Endothelial cell of umbilical vein (primary cell): ENCODE measurements around the gene PRLHR. TPM values are rescaled to one million over a fixed set of nuclear protein-coding genes. Genes with fewer than 3 reads are reported as not detected.

Source experiments
- BruUV-seq: library from RNA; stranded (reverse); fragments of 400-500 nt; replicated peaks from 2 replicates; lab custom pipeline; 2021; lab: Mats Ljungman, UMichigan
- CTCF ChIA-PET: fragments of 300-600, 350-600 bp; sonication (Branson Sonifier 250); formaldehyde crosslinking; loops from one replicate; lab custom pipeline; 2021; ENCODE audit warnings: antibody characterized with exemption, inconsistent platforms; lab: Charles Lee
- POLR2A ChIA-PET: fragments of 300-600, 350-600 bp; sonication (Branson Sonifier 250); formaldehyde crosslinking; loops from one replicate; lab custom pipeline; 2021; ENCODE audit warnings: antibody characterized with exemption, inconsistent platforms; lab: Charles Lee
- DNase-seq: peaks from one replicate; pipeline ENCODE4 v3.0.0-alpha.2; 2011; ENCODE audit warnings: low read depth, low spot score
- FAIRE-seq: peaks from 2 replicates; lab custom pipeline; 2011; peaks lifted over from hg19 to GRCh38; lab: Jason Lieb, UNC
- H2AFZ ChIP-seq: 2 replicates; pipeline ENCODE4 v1.6.0; 2012; ENCODE audit warnings: low read depth, low read length, control low read depth, inconsistent platforms
- H3K27ac ChIP-seq: 2 replicates; pipeline ENCODE4 v1.5.1; 2011; ENCODE audit warnings: low read depth, mild to moderate bottlenecking, control low read depth, low read length, moderate library complexity; ENCODE audit not compliant: insufficient read depth
- H3K27me3 ChIP-seq, 2 experiments: 2 replicates each; pipeline versions ENCODE4 v1.6.0 to v1.6.1; 2011; ENCODE audit warnings: low read length in 2 of 2, mixed read lengths in 1 of 2; ENCODE audit not compliant: control insufficient read depth in 2 of 2, insufficient read depth in 2 of 2
- H3K36me3 ChIP-seq, 2 experiments: 2 replicates in 1 of 2; 3 replicates in 1 of 2; pipeline ENCODE4 v1.5.1; 2011; ENCODE audit warnings: low read length in 2 of 2, mild to moderate bottlenecking in 1 of 2, moderate library complexity in 1 of 2; ENCODE audit not compliant: control insufficient read depth in 2 of 2, insufficient read depth in 2 of 2; ENCODE audit errors: extremely low read depth in 1 of 2
- H3K4me1 ChIP-seq: 3 replicates; pipeline ENCODE4 v1.5.1; 2011; ENCODE audit warnings: mild to moderate bottlenecking, low read length; ENCODE audit not compliant: control insufficient read depth, insufficient read depth; ENCODE audit errors: extremely low read depth
- H3K4me2 ChIP-seq: 2 replicates; pipeline ENCODE4 v1.6.1; 2011; ENCODE audit warnings: low read length, control low read depth, mixed read lengths; ENCODE audit not compliant: insufficient read depth
- H3K4me3 ChIP-seq, 3 experiments: fragments of 200-600 bp in 1 of 3; sonication (generic), shearing (Covaris generic) in 1 of 3; replicated peaks in 1 of 3; 2 replicates each; pipeline ENCODE4 v1.5.1; 2011 to 2016; ENCODE audit warnings: control low read depth in 3 of 3, low read length in 3 of 3, mild to moderate bottlenecking in 2 of 3, inconsistent platforms in 1 of 3, low read depth in 1 of 3, moderate library complexity in 1 of 3; ENCODE audit not compliant: insufficient read depth in 1 of 3
- H3K79me2 ChIP-seq: 2 replicates; pipeline ENCODE4 v1.6.0; 2012; ENCODE audit warnings: low read length, inconsistent platforms; ENCODE audit not compliant: control insufficient read depth, insufficient read depth
- H3K9ac ChIP-seq: replicated peaks from 2 replicates; pipeline ENCODE3; 2011; ENCODE audit warnings: low read length, control low read depth; ENCODE audit not compliant: insufficient read depth; ENCODE audit errors: extremely low read depth
- H3K9me1 ChIP-seq: replicated peaks from 3 replicates; pipeline ENCODE4 v1.6.0; 2011; ENCODE audit warnings: mild to moderate bottlenecking, low read length; ENCODE audit not compliant: control insufficient read depth, insufficient read depth; ENCODE audit errors: extremely low read depth
- H3K9me3 ChIP-seq: replicated peaks from 2 replicates; pipeline ENCODE4 v1.5.1; 2012; ENCODE audit warnings: low read length, inconsistent platforms; ENCODE audit not compliant: control insufficient read depth, insufficient read depth
- H4K20me1 ChIP-seq: replicated peaks from 2 replicates; pipeline ENCODE3; 2011; ENCODE audit warnings: mild to moderate bottlenecking, low read length; ENCODE audit not compliant: control insufficient read depth, insufficient read depth; ENCODE audit errors: extremely low read depth
- EZH2 ChIP-seq: IDR thresholded peaks from 2 replicates; pipeline ENCODE4 v1.6.1; 2012; ENCODE audit warnings: borderline replicate concordance, low read depth, mild to moderate bottlenecking, moderate library complexity, low read length, inconsistent platforms; ENCODE audit not compliant: severe bottlenecking
- FOS ChIP-seq: IDR thresholded peaks from 2 replicates; pipeline ENCODE4 v1.6.1; 2011; ENCODE audit warnings: mild to moderate bottlenecking, low read length, moderate library complexity, borderline replicate concordance; ENCODE audit not compliant: insufficient read depth
- GATA2 ChIP-seq: IDR thresholded peaks from 2 replicates; pipeline ENCODE4 v1.7.0; 2011; ENCODE audit warnings: low read depth, mild to moderate bottlenecking, moderate library complexity, mixed read lengths, low read length; ENCODE audit not compliant: insufficient read length, insufficient read depth
- JUN ChIP-seq: IDR thresholded peaks from 2 replicates; pipeline ENCODE4 v1.6.1; 2011; ENCODE audit warnings: borderline replicate concordance, low read depth; ENCODE audit not compliant: insufficient read length, insufficient read depth
- POLR2A ChIP-seq: IDR thresholded peaks from 2 replicates; pipeline ENCODE4 v1.6.1; 2012; ENCODE audit warnings: low read depth, mild to moderate bottlenecking, control low read depth, low read length
- POLR2AphosphoS5 ChIP-seq: IDR thresholded peaks from 2 replicates; pipeline ENCODE4 v1.6.1; 2012; ENCODE audit warnings: low read depth, mild to moderate bottlenecking, control low read depth, low read length, moderate library complexity; ENCODE audit not compliant: insufficient read depth
- dilution Hi-C: fragments of 300-500 bp; cut with MboI; formaldehyde crosslinking; loops from one replicate; pipeline ENCODE4 v1.15.0; 2019; ENCODE audit warnings: low sequenced_read_pairs; ENCODE audit not compliant: extremely low pct_ligation_motif_present
- intact Hi-C: fragments of 100-400 bp; cut with micrococcal nuclease; formaldehyde crosslinking; loops from one replicate; pipeline ENCODE4 v1.10.0; 2022
- polyA plus RNA-seq, 4 experiments: library from polyadenylated mRNA; depleted of rRNA in 3 of 4; stranded (reverse) in 3 of 4; unstranded in 1 of 4; fragments of >200 nt; gene quantifications; 2 replicates each; pipeline versions ENCODE4 v1.2.1 to v1.2.3, GENCODE V29; 2011 to 2012; ENCODE audit warnings: missing spikeins in 1 of 4
- total RNA-seq: library from RNA; stranded (reverse); gene quantifications from 2 replicates; pipeline ENCODE4 v1.2.3, GENCODE V29; 2021
- TF ChIP-seq, protein P1 (sequence below): IDR thresholded peaks from 2 replicates; pipeline ENCODE4 v1.6.1; 2011; ENCODE audit not compliant: insufficient read depth, insufficient read length
- TF ChIP-seq, protein P2 (sequence below), 2 donors: IDR thresholded peaks; 1 replicate in 1 of 2; 2 replicates in 1 of 2; pipeline ENCODE4 v1.5.1; 2011; ENCODE audit warnings: low read length in 2 of 2, mild to moderate bottlenecking in 2 of 2, moderate library complexity in 2 of 2, control low read depth in 1 of 2, inconsistent platforms in 1 of 2, low read depth in 1 of 2; ENCODE audit not compliant: insufficient read depth in 1 of 2; ENCODE audit errors: extremely low read depth in 1 of 2

PRLHR gene
- total and polyA plus RNA-seq, 2 donors (not counting 3 experiments of a cell fraction or from before 2014, with no cell fraction given) = not detected

DNA sequence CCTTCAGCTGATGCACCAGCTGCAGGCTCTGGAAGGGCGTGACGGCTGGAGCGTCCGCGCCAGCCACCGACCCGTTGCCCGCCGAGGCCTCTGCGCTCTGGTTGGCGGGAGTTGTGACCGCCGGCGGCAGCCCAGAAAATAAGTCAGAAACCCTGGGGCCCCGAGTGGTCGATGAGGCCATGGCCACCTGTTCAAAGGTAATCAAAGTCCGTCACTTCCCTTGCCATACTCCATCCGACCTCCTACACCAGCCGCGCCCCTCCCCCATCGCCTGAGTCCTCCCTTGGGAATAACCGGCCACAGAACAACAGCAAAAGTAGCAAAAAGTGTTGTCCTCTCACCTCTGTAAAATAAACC lies 406 bp downstream of the PRLHR start:
- Histone ChIP-seq H3K9me3 (no peaks in the 10 kb centered on the region), H3K9me1 (no peaks in the 10 kb centered on the region), H3K4me1 (no peaks in the 10 kb centered on the region), H3K4me2 (no peak overlapping the region), H3K4me3 (no peak overlapping the region), H3K9ac (no peak overlapping the region), H3K27me3 (peaks cover 6 to 16% of the 10 kb centered on the region in 2 experiments), H3K79me2 (no peaks in the 10 kb centered on the region), H2AFZ (no peak overlapping the region), H4K20me1 (no peaks in the 10 kb centered on the region), H3K27ac (no peak overlapping the region), H3K36me3 (no peaks in the 10 kb centered on the region)
- FAIRE-seq (no peak), DNase-seq (no peak)
- ChIA-PET POLR2A (no interaction called here), CTCF (interaction anchor here (1.1 to 1.7 kb wide), 5 partner anchors 9 to 128 kb away, joined by 3 to 20 read pairs (median 7); no protein-coding TSS in a partner anchor)
- intact Hi-C loops (no loop called here), dilution Hi-C loops (no loop called here)
- BruUV-seq = no TSS peak
- TF ChIP-seq POLR2A (no peak), JUN (no peak), EZH2 (no peak), GATA2 (no peak), FOS (no peak)
- TF ChIP-seq, protein P1, sequence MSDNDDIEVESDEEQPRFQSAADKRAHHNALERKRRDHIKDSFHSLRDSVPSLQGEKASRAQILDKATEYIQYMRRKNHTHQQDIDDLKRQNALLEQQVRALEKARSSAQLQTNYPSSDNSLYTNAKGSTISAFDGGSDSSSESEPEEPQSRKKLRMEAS = no peak

DNA sequence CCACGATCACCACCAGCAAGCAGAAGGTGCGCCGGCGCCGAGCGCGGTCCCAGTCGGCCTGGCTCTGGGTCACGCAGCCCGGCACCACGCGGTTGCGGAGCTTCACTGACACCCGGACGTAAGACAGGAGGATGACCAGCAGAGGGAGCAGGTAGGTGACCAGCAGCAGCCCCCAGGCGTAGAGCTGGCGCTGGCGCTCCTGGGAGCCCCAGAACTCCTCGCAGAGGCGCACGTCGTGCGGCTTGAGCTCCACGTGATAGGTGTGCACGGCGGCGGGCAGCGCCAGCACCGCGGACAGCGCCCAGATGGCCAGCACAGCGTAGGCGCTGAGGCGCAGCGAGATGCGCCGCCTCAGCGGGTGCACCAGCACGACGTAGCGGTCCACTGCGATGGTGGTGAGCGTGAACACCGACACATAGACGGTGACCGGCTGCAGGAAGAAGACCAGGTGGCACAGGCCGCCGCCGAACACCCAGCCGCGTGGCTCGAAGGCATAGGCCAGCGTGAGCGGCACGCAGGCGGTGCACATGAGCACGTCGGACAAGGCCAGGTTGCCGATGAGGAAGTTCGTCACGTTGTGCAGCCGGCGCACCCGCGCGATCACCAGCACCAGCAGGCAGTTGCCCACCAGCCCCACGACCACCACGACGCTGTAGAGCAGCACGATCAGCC lies 920 bp downstream of the PRLHR start:
- no peaks in the 10 kb centered on the region for H3K4me1 ChIP-seq
- no peak overlapping the region for H3K4me2 ChIP-seq
- TF ChIP-seq POLR2A (no peak), GATA2 (no peak), POLR2AphosphoS5 (no peak), JUN (no peak)
- TF ChIP-seq, protein P1 = peak; percentile 71
- TF ChIP-seq, protein P2, sequence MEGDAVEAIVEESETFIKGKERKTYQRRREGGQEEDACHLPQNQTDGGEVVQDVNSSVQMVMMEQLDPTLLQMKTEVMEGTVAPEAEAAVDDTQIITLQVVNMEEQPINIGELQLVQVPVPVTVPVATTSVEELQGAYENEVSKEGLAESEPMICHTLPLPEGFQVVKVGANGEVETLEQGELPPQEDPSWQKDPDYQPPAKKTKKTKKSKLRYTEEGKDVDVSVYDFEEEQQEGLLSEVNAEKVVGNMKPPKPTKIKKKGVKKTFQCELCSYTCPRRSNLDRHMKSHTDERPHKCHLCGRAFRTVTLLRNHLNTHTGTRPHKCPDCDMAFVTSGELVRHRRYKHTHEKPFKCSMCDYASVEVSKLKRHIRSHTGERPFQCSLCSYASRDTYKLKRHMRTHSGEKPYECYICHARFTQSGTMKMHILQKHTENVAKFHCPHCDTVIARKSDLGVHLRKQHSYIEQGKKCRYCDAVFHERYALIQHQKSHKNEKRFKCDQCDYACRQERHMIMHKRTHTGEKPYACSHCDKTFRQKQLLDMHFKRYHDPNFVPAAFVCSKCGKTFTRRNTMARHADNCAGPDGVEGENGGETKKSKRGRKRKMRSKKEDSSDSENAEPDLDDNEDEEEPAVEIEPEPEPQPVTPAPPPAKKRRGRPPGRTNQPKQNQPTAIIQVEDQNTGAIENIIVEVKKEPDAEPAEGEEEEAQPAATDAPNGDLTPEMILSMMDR (IDR thresholded peaks at IDR 0.05; ENCODE audit: extremely low read depth in 1 of 2, insufficient read depth in 1 of 2, low read depth in 1 of 2, low read length in 2 of 2) = peak; percentile 22 to 48
- H3K9me1 ChIP-seq = no peaks in the 10 kb centered on the region
- H3K4me3 ChIP-seq = no peak overlapping the region
- BruUV-seq = no TSS peak
- ChIA-PET CTCF (interaction anchor here (0.6 to 1.7 kb wide), 8 partner anchors 9 to 1099 kb away, joined by 3 to 20 read pairs (median 4); no protein-coding TSS in a partner anchor), POLR2A (no interaction called here)
- H3K27me3 ChIP-seq = peaks cover 6 to 16% of the 10 kb centered on the region in 2 experiments
- FAIRE-seq = peak; percentile 28
- H4K20me1 ChIP-seq = no peaks in the 10 kb centered on the region
- no peak overlapping the region for H2AFZ ChIP-seq
- peak; percentile 35 for DNase-seq
- no peak overlapping the region for H3K9ac ChIP-seq
- no peak overlapping the region for H3K27ac ChIP-seq
- dilution Hi-C loops = no loop called here
- no peaks in the 10 kb centered on the region for H3K9me3 ChIP-seq
- H3K79me2 ChIP-seq = no peaks in the 10 kb centered on the region
- intact Hi-C loops = loop anchor here (1.0 kb wide), 1 partner anchor 127 kb away; no protein-coding TSS in a partner anchor
- H3K36me3 ChIP-seq = no peaks in the 10 kb centered on the region
